Loucy (cell line): ENCODE data around the gene THSD7A.

Experiments used
- H2AFZ ChIP-seq: fragments of 200-600 bp; sonication (generic); 2 replicates; pipeline ENCODE4 v1.6.0; 2016; ENCODE audit warnings: antibody characterized with exemption, mild to moderate bottlenecking, low read length, moderate library complexity
- H3F3A ChIP-seq: fragments of 200-600 bp; 2 replicates; pipeline ENCODE4 v1.6.0; 2016; ENCODE audit warnings: antibody characterized with exemption, low read depth, mild to moderate bottlenecking
- H3K27me3 ChIP-seq: fragments of 200-600 bp; sonication (generic); 2 replicates; pipeline ENCODE4 v1.6.1; 2014; ENCODE audit warnings: low read length, mild to moderate bottlenecking; ENCODE audit not compliant: insufficient read depth, poor library complexity, severe bottlenecking
- H3K36me3 ChIP-seq: fragments of 200-600 bp; sonication (generic); 2 replicates; pipeline ENCODE4 v1.6.1; 2016; ENCODE audit warnings: low read length; ENCODE audit not compliant: insufficient read depth
- H3K4me1 ChIP-seq: fragments of 200-600 bp; sonication (generic); 2 replicates; pipeline ENCODE4 v1.5.1; 2014; ENCODE audit warnings: low read length, mild to moderate bottlenecking; ENCODE audit not compliant: insufficient read depth, poor library complexity, severe bottlenecking
- H3K4me2 ChIP-seq: fragments of 200-600 bp; sonication (generic); 2 replicates; pipeline ENCODE4 v1.6.0; 2014; ENCODE audit warnings: antibody characterized with exemption, low read length, low read depth, mild to moderate bottlenecking; ENCODE audit not compliant: poor library complexity, severe bottlenecking
- H3K4me3 ChIP-seq: fragments of 200-600 bp; sonication (generic); 2 replicates; pipeline ENCODE4 v1.5.1; 2014; ENCODE audit warnings: low read length, mild to moderate bottlenecking, mixed read lengths; ENCODE audit not compliant: poor library complexity, severe bottlenecking
- H3K79me2 ChIP-seq: fragments of 200-600 bp; sonication (generic); 2 replicates; pipeline ENCODE4 v1.6.1; 2014; ENCODE audit warnings: low read length; ENCODE audit not compliant: insufficient read depth
- H3K9ac ChIP-seq: fragments of 200-600 bp; sonication (generic); 2 replicates; pipeline ENCODE4 v1.6.0; 2014; ENCODE audit warnings: mild to moderate bottlenecking, low read depth, low read length, moderate library complexity; ENCODE audit not compliant: poor library complexity, severe bottlenecking
- H3K9me2 ChIP-seq: fragments of 200-600 bp; sonication (generic); replicated peaks from 2 replicates; pipeline ENCODE4 v1.6.1; 2016; ENCODE audit warnings: low read depth, low read length, mixed read lengths
- H3K9me3 ChIP-seq: fragments of 200-600 bp; sonication (generic); 2 replicates; pipeline ENCODE4 v1.6.1; 2014; ENCODE audit warnings: mild to moderate bottlenecking, antibody characterized with exemption, low read length, low read depth; ENCODE audit not compliant: insufficient read depth
- H4K20me1 ChIP-seq: fragments of 200-600 bp; sonication (generic); 2 replicates; pipeline ENCODE4 v1.6.0; 2014; ENCODE audit warnings: antibody characterized with exemption, low read length, mild to moderate bottlenecking; ENCODE audit not compliant: insufficient read depth, poor library complexity, severe bottlenecking
- EZH2phosphoT487 ChIP-seq: fragments of 200-600 bp; IDR thresholded peaks from 2 replicates; pipeline ENCODE4 v1.6.1; 2018; ENCODE audit warnings: antibody characterized with exemption, mild to moderate bottlenecking, moderate library complexity, borderline replicate concordance
- TF ChIP-seq, protein P1 (sequence below): fragments of 200-600 bp; sonication (generic); conservative IDR thresholded peaks from 2 replicates; pipeline ENCODE4 v1.5.1; 2014; ENCODE audit warnings: mild to moderate bottlenecking, antibody characterized with exemption, low read length

The THSD7A gene

DNA sequence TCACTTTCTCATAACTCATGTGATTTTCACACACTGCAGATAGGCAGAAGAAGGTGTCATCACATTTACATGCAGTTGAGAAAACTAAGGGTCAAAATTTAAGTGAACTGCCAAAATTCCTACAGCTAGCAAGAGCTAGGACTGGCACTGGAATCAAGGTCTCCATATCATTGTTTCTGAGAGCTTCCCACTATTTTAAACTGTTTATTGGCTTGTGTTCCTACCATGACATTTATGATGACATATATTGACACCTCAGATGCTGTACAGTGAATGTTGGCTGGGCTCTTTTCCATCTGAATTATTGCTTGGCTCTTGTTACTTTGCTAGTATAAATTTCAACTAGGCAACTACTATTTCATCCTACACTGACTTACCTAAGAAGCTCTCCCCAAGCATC lies 2.0 kb downstream of the THSD7A start:
- no peaks in the 10 kb centered on the region for H3K79me2 ChIP-seq
- H3K4me3 ChIP-seq: no peak overlapping the region
- H3K9ac ChIP-seq: no peak overlapping the region
- H3K36me3 ChIP-seq: no peaks in the 10 kb centered on the region
- H4K20me1 ChIP-seq: no peaks in the 10 kb centered on the region
- H3K9me2 ChIP-seq: no peaks in the 10 kb centered on the region; the same call in 1 of the 2 replicates
- H3K27me3 ChIP-seq: no peaks in the 10 kb centered on the region
- TF ChIP-seq EZH2phosphoT487: no peak
- TF ChIP-seq, protein P1, sequence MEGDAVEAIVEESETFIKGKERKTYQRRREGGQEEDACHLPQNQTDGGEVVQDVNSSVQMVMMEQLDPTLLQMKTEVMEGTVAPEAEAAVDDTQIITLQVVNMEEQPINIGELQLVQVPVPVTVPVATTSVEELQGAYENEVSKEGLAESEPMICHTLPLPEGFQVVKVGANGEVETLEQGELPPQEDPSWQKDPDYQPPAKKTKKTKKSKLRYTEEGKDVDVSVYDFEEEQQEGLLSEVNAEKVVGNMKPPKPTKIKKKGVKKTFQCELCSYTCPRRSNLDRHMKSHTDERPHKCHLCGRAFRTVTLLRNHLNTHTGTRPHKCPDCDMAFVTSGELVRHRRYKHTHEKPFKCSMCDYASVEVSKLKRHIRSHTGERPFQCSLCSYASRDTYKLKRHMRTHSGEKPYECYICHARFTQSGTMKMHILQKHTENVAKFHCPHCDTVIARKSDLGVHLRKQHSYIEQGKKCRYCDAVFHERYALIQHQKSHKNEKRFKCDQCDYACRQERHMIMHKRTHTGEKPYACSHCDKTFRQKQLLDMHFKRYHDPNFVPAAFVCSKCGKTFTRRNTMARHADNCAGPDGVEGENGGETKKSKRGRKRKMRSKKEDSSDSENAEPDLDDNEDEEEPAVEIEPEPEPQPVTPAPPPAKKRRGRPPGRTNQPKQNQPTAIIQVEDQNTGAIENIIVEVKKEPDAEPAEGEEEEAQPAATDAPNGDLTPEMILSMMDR: no peak
- no peaks in the 10 kb centered on the region for H3K9me3 ChIP-seq
- peaks cover 7% of the 10 kb centered on the region for H3K4me1 ChIP-seq
- H3F3A ChIP-seq: no peaks in the 10 kb centered on the region
- no peak overlapping the region for H3K4me2 ChIP-seq
- no peak overlapping the region for H2AFZ ChIP-seq

- Histone ChIP-seq H3K27me3 (no peaks in the 10 kb centered on the region), H3K36me3 (no peaks in the 10 kb centered on the region), H3K4me2 (no peak overlapping the region), H2AFZ (no peak overlapping the region), H3K9me3 (no peaks in the 10 kb centered on the region), H3K4me3 (no peak overlapping the region), H3K9ac (no peak overlapping the region), H3F3A (no peaks in the 10 kb centered on the region), H4K20me1 (no peaks in the 10 kb centered on the region), H3K9me2 (no peaks in the 10 kb centered on the region), H3K4me1 (no peaks in the 10 kb centered on the region), H3K79me2 (no peaks in the 10 kb centered on the region)
- TF ChIP-seq, protein P1: no peak
- no peak for TF ChIP-seq EZH2phosphoT487
Observed at GRCh38 chr7:11819947-11820346, 12.1 kb downstream of the THSD7A start.

DNA sequence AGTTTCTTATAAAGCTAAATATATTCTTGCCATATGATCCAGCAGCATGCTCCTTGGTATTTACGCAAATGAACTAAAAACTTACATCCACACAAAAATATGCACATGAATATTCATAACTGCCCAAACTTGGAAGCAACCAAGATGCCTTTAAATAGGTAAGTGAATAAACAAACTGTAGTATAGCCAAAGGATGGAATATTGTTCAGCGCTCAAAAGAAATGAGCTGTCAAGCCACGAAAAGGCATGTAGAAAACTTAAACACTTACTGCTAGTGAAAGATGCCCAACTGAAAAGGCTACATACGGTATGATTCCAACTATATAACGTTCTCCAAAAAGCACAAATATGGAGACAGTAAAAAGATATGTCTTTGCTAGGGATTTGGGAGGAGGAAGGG lies 12.7 kb downstream of the THSD7A start:
- H3K9me3 ChIP-seq: no peaks in the 10 kb centered on the region
- no peak overlapping the region for H3K4me2 ChIP-seq
- TF ChIP-seq EZH2phosphoT487: no peak
- TF ChIP-seq, protein P1: no peak
- no peaks in the 10 kb centered on the region for H4K20me1 ChIP-seq
- no peak overlapping the region for H2AFZ ChIP-seq
- no peaks in the 10 kb centered on the region for H3K79me2 ChIP-seq
- no peaks in the 10 kb centered on the region for H3K27me3 ChIP-seq
- no peak overlapping the region for H3K4me3 ChIP-seq
- no peaks in the 10 kb centered on the region for H3F3A ChIP-seq
- no peak overlapping the region for H3K9ac ChIP-seq
- no peaks in the 10 kb centered on the region for H3K36me3 ChIP-seq
- no peaks in the 10 kb centered on the region for H3K9me2 ChIP-seq
- H3K4me1 ChIP-seq: no peaks in the 10 kb centered on the region
